ENCODE results near the gene PHACTR3. TPM values are rescaled to one million over a fixed set of nuclear protein-coding genes. Genes with fewer than 3 reads are reported as not detected.

Gene PHACTR3
- total RNA-seq, 6 donors from 2014 or later = 5.5 to 30.8 (median 11.4) TPM

DNA sequence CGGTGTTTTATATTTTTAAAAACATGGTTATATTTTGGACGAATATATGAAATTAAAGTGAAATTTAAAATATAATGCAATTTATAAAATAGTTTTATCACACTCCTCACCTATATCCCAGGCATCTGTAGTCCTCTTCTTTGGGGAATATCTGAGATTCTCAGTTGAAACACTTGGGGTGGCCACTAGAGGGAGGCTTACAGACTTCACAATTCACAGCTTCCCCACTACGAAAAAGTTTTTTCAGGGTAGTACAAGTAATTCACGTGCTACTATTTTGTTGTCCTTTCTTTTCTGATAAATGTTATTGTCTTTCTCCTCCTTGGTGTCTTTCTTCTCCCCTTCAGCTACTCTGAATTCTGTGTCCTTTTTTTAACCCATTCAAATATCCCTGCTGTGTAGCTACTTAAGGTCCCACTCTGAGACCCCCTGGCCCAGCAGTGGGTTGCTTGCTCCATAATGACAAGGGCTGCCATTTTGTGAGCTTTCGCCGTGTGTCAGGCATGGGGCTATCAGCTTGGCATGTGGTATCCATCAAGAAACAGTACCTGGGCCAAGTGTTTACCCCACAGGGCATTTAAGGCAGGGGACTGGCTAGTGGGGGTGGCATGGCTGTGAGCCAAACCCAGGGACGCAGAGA is 43.6 kb upstream of the PHACTR3 start:
- H3K36me3 ChIP-seq = no peaks in the 10 kb centered on the region
- H3K9me3 ChIP-seq = no peaks in the 10 kb centered on the region
- no peak for TF ChIP-seq POLR2A (IDR thresholded peaks at IDR 0.05)
- TF ChIP-seq, protein P1, sequence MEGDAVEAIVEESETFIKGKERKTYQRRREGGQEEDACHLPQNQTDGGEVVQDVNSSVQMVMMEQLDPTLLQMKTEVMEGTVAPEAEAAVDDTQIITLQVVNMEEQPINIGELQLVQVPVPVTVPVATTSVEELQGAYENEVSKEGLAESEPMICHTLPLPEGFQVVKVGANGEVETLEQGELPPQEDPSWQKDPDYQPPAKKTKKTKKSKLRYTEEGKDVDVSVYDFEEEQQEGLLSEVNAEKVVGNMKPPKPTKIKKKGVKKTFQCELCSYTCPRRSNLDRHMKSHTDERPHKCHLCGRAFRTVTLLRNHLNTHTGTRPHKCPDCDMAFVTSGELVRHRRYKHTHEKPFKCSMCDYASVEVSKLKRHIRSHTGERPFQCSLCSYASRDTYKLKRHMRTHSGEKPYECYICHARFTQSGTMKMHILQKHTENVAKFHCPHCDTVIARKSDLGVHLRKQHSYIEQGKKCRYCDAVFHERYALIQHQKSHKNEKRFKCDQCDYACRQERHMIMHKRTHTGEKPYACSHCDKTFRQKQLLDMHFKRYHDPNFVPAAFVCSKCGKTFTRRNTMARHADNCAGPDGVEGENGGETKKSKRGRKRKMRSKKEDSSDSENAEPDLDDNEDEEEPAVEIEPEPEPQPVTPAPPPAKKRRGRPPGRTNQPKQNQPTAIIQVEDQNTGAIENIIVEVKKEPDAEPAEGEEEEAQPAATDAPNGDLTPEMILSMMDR (IDR thresholded peaks at IDR 0.05) = peak in 4 of 6 experiments; percentile 15 to 38 (median 26)
- H3K4me1 ChIP-seq = no peaks in the 10 kb centered on the region
- peak in 1 of 2 donors; percentile 45 for ATAC-seq (ENCODE audit: low FRiP score in 2 of 2)
- no peak for DNase-seq
- H3K27ac ChIP-seq = no peak overlapping the region
- WGBS, 2 donors = 29 to 32% methylated on average over 7 of the region's 7 CpGs
- no peaks in the 10 kb centered on the region for H3K27me3 ChIP-seq
- H3K4me3 ChIP-seq = no peak overlapping the region

DNA sequence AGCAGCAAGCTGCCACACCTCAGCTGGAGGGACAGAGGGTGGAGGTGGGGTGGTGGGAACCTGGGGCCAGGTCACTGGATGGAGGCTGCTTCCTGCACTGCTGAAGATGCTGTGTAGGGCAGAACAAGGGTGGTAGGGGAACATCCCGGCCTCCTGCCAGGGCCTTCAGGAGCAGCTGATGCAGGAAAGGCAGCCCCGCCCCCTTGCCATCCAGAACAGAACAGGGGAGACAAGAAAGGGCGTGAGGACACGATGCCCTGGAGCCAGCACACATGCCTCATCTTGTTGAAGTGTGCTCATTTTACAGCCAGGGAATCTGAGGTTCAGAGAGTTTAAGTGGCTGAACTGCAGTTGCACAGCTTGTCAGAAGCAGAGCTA is 43.1 kb upstream of the PHACTR3 start:
- no peak overlapping the region for H3K4me3 ChIP-seq
- H3K9me3 ChIP-seq = no peaks in the 10 kb centered on the region
- no peaks in the 10 kb centered on the region for H3K4me1 ChIP-seq
- 77 to 89% methylated on average over 4 of the region's 4 CpGs for WGBS, 2 donors
- TF ChIP-seq POLR2AphosphoS5 (IDR thresholded peaks at IDR 0.05) (no peak), EP300 (IDR thresholded peaks at IDR 0.05) (no peak), POLR2A (IDR thresholded peaks at IDR 0.05) (no peak)
- TF ChIP-seq, protein P1 (IDR thresholded peaks at IDR 0.05) = no peak
- ATAC-seq (ENCODE audit: low FRiP score in 2 of 2) = no peak
- DNase-seq = no peak
- H3K36me3 ChIP-seq = no peaks in the 10 kb centered on the region
- H3K27me3 ChIP-seq = no peaks in the 10 kb centered on the region
- no peak overlapping the region for H3K27ac ChIP-seq

DNA sequence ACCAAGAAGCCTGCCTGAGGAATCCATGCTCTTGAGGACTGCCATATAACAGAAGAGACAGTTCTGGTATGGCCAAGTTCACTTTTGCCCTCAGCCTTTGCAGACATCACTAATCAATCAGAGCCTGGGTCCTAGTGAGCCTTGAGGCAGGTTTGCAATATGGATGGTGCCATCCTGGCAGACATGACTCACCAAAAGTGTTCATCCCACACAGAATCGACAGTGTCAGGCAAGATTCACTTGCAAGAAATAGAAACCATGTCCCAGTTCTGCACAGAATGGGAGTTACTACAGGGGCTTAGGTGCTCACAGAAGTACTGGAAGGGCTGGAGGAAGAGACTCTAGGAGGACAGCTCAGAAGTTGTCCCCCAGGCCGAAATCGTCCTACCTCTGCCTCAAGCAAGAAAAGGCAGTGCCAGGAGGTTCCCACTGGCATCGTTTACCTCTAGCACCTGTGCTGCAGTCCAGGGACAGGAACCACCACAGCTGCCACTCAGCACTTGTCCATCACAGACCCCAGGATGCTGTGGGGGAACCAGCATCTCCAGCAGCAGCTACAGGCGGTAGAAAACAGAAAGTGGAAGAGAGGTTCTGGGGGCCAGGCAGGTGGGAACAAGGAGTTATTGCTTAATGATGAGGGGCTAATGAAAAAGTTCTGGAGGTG is 42.6 kb upstream of the PHACTR3 start:
- WGBS, 2 donors = 79 to 83% methylated on average over 5 of the region's 5 CpGs
- no peaks in the 10 kb centered on the region for H3K9me3 ChIP-seq
- no peak for TF ChIP-seq POLR2AphosphoS5 (IDR thresholded peaks at IDR 0.05)
- TF ChIP-seq, protein P1 (IDR thresholded peaks at IDR 0.05) = no peak
- TF ChIP-seq EP300 (IDR thresholded peaks at IDR 0.05) = no peak

DNA sequence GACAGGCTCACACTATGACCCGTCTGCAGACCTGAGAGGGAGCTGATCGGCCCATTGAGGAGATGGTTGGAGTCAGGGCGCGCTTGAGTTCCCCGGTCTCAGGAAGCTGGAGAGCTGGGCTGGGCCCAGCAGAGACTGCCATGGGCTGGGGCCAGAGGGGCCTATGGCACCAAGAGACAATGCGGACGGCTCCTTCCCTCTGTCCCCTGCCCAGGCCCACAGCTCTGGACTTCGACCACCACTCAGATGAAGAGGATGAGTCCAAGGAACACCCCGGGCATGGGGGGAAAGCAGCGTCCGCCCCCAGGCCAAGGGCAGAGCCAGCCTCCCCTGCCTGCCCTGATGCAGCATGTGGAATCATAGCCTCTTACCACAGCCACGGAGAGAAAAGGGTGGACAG is 40.2 kb upstream of the PHACTR3 start:
- Histone ChIP-seq H3K9me3 (no peaks in the 10 kb centered on the region), H3K36me3 (no peaks in the 10 kb centered on the region), H3K4me3 (no peak overlapping the region), H3K27me3 (no peaks in the 10 kb centered on the region), H3K27ac (no peak overlapping the region), H3K4me1 (no peaks in the 10 kb centered on the region)
- WGBS, 2 donors = 84 to 88% methylated on average over 12 of the region's 12 CpGs
- DNase-seq (no peak), ATAC-seq (ENCODE audit: low FRiP score in 2 of 2) (no peak)
- TF ChIP-seq POLR2A (IDR thresholded peaks at IDR 0.05) (no peak), EP300 (IDR thresholded peaks at IDR 0.05) (no peak), POLR2AphosphoS5 (IDR thresholded peaks at IDR 0.05) (no peak)
- TF ChIP-seq, protein P1 (IDR thresholded peaks at IDR 0.05) = no peak

More for the DNA sequence above, 42.6 kb upstream of the PHACTR3 start:
- Histone ChIP-seq H3K4me1 (no peaks in the 10 kb centered on the region), H3K4me3 (no peak overlapping the region), H3K27me3 (no peaks in the 10 kb centered on the region), H3K27ac (no peak overlapping the region), H3K36me3 (no peaks in the 10 kb centered on the region)
- DNase-seq (no peak), ATAC-seq (ENCODE audit: low FRiP score in 2 of 2) (no peak)

DNA sequence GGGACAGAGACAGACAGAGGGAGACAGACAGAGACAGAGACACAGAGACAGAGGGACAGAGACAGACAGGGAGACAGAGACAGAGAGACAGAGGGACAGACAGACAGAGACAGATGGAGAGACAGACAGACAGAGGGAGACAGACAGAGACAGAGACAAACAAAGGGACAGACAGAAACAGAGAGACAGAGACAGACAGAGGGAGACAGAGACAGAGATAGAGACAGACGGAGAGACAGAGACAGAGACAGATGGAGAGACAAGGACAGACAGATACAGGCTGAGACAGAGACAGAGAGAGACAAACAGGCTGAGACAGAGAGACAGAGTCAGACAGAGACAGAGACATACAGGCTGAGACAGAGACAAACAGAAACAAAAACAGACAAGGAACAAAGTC is 39.4 kb upstream of the PHACTR3 start:
- Histone ChIP-seq H3K27me3 (no peaks in the 10 kb centered on the region), H3K9me3 (no peaks in the 10 kb centered on the region), H3K4me3 (no peak overlapping the region), H3K4me1 (no peaks in the 10 kb centered on the region), H3K36me3 (no peaks in the 10 kb centered on the region), H3K27ac (no peak overlapping the region)
- TF ChIP-seq EP300 (IDR thresholded peaks at IDR 0.05) = no peak
- TF ChIP-seq POLR2A (IDR thresholded peaks at IDR 0.05) = no peak
- TF ChIP-seq, protein P1 (IDR thresholded peaks at IDR 0.05) = no peak
- no peak for TF ChIP-seq POLR2AphosphoS5 (IDR thresholded peaks at IDR 0.05)
- ATAC-seq (ENCODE audit: low FRiP score in 2 of 2) = no peak
- 76 to 81% methylated on average over 1 of the region's 1 CpG for WGBS, 2 donors
- no peak for DNase-seq
